Activated CD8-positive, alpha-beta memory T cell treated with anti-CD3 and anti-CD28 coated beads for 24 hours (primary cell): Measurements from ENCODE around the gene PTH1R.
A peak's percentile ranks its signal among the peaks of the same experiment; 100 is the strongest.

Experiments
- DNase-seq: peaks from one replicate; pipeline ENCODE4 v3.0.0-alpha.2; 2020

The PTH1R gene

DNA sequence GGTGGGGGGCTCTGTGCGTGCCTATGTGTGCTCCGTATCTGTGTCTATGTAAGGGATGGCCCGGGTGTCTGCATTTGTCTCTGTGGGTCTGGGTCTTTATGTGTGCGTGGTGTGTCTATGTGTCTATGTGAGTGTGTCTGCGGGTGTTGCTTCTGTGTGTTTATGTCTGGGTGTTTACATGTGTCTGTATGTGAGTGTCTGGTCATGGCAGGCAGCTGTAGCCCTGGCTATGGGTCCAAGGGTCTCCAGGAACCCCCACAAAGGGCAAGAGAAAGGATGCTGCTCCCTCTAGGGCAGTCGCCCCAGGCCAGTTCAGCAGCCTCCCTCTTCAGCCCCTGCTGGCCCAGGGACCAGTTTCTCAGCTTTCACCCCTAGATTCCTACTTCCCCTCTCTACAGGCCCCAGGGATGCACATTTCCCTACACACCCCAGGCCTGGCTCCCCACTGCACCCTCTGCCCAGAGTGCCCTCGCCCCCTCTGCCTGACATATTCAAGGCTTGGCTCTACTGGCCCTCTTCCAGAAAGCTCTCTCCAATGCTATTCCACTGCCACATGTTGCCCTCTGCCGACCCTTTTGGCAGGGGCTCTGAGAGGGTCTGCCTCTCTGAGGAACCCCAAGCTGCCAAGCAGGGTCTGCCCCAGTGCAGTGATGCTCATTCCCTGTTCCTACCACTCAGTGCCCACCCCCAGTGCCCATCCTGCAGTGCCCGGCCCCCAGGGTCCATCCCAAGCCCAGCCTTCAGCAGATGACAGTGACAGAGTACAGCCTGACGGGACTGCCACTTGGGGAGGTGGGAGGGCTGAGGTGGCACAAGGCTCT, 13.2 kb upstream of the PTH1R start:
- DNase-seq = no peak

DNA sequence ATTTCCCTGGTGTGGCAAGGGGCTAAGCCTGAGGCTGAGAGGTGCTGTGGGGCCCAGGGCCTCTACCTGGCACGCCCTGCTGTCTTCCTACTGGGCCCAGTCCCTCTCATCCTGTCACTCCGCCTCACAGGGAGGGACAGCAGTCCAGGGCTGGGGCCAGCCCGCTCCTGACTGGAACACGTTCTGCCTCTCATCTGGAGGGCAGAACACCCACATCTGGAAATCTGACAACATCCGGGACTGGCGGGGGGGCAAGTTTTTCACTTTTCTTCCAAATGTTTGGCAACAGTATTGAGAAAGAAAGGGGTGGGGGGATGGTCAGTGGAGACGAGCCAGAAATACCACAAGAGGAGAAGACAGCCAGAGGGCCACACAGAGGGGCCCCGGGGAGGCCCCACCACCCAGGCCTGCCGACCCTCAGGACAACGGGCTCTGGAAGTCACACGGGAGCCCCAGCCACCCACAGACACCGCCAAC, 12.5 kb upstream of the PTH1R start:
- no peak for DNase-seq

DNA sequence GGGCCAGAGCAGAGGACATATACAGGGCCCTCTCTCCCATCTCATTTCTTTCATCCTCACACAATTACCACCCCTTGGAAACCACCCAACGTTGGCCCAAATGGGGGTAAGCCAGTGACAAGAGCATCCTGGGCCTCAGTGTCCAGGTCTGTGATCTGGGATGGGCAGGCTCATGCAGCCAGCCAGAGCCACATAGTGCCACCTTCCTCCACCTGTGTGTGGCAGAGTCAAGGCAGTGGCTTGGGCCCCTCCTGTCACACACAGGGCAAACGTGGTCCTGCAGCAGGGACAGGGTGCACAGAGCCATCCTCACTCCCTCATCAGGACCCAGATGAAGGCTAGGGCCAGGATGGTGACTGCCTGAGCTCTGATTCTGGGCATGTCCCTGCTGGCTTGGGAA, 12.0 kb upstream of the PTH1R start:
- DNase-seq = no peak

DNA sequence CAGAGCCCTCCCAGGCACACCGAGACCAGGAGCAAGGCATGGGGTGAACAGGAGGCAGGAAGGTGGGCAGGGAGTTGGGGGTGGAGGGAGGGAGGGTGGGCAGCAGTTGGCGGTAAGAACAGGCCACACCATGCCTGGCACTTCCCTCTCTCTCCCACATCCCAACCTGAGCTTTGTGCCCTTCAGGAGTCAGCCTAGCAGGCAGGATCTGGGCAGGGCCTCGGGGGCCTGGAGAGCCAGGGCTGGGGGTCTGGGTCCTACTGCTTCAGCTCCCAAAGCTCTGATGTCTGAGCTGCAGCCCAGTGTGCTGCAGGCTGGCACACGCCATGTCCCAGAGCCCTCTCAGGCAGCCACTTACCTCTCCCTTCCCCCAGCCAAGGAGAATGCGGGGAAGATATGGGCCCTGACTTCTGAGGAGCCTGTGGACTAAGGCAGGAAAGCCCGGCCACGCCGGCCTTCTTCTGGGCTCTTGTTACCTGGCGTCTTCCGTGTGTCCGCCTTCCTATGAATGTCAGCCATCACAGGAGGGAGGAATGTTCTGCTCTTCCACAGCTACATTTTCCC, 11.4 kb upstream of the PTH1R start:
- DNase-seq = no peak

DNA sequence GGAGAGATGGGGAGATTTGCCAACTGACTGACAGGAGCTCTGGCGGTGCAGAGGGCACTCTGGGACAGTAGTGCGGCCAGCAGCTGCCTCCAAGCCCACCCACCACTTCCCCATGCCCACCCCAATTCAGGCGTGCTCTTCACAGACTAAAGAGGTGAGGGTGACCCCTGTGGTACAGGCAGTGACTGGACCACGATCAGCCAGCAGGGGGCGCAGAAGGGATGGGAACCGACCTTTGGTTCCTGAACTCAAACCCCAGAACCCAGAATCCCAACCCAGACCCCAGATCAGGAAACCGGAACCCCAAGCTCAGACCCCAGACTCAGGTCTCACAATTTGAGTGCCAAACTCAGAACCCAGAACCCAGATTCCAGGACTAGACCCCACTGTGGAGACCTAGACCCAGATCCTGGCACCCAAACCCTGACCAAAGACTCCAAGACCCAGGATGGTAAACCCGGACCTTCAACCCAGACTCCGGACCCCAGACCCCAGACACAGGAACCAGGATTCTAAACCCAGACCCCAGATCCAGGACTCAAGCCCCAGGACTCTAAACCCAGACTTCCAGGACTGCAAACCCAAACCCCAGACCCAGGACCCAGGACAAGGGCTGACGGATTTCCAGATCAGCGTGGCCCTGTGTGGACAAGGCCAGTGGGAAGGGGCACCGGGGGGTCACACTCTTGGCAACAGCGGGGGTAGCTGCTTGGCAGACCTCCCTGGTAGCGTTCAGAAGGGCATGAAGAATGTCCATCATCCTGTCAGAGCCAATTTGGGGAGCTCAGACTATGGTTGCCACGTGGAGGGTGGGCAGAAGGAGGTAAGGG, 10.6 kb upstream of the PTH1R start:
- peak; percentile 95 for DNase-seq

DNA sequence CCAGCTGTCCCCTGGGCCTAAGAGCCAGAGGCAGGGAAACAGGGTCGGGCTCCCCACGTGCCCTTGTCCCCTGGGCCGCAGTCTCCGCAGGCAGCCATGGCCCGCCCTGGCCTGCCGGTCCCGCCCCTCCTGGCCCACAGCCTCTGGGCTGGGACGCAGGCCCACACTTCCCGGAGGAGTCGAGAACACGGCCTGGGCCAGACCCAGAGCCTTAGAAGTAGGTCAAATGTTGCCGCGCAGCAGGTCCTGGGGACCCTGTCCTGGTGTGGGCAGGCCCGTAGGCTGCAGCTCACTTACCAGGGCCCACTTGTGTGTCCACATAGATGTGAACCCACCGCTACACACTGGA, 10.0 kb upstream of the PTH1R start:
- no peak for DNase-seq

DNA sequence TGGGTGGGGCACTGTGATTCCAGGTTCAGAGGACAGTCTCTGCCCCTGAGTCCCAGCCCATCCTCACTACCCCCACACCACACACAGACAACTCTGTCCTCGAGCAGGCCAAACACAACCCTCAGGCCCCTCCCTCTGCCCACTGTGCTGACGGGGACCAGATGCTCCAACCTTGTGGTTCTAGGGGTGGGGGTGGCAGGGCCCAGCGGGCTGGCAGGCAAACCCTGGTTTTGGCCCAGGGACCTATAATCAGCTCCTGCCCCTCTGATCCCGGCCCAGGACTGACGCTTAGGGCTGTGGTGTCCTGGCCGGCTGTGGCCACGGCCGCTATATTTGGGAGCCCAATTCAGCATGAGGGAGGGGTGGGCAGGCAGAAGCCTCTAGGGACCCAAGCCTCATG, 9.2 kb upstream of the PTH1R start:
- DNase-seq = no peak

DNA sequence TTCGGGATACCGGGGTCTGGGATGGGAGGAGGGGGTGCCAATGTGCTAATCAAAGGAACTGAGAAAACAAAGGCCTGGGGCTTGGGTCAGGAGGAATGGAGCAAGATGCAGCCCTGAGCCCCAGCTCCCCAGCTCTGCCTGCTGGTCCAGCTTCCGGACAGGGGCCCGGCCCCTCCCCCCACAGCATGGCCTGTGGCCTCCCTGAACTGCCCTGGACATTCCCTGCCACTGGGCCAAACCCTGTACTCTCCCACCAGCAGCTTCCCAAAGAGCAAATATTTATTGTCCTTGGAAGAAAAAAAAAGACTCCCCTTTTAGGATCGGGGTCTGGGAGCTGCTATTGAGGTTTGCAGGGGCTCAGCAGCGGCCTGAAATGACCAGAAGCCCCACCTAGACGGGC, 8.6 kb upstream of the PTH1R start:
- DNase-seq = no peak

DNA sequence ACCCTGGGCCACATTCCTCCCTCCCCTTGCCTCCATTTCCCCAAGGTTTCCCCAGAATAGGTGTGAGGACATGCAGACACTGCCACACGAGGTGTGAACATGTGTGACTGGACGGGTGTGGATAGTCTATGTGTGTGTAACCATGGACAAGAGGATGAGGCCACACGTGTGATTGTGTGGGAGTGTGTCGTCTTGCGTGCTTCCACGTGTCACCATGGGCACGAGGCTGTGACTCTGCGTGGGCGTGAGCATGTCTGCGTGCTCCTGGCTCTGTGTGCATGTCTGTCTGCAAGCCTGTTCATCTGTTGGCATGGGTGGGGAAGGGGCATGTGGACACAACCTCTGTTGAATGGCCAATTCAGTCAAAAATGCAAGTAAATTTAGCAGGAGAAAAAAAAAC, 8.1 kb upstream of the PTH1R start:
- DNase-seq = no peak

DNA sequence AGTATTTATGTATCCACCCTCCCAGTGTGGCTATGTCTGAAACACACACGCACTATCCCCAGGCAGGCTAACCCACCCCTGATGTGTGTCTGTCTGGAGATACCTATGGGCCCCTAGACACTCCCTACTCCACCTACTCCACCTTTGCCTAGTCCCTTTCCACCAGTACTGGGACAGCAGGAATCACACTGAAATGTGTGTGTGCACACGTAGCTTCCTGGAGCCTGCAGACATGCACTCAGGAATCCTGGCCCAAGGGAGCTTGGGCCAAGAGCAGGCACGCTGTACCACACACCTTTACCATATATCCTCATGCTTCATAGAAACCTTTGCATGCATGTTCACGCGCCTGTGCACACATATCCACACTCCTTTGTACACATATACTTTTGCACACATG, 6.9 kb upstream of the PTH1R start:
- no peak for DNase-seq

DNA sequence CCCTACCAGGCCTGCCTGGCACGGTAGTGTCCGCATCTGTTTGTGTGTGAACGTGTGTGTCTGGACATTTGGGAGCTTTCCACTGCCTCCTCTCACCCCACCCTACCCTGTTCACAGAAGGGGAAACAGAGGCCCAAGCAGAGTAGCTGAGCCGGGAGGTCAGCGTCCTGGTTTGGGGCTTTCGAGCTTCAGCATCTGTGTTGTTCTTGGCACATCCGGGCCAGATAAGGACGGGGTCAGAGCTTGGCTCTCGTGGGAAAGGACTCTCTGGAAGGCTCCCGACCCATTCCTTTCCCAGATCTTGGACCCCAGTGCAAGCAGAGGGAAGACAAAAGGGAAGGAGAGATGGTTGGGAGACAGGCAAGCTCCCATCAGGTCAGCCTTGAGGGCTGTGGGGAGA, 6.3 kb upstream of the PTH1R start:
- DNase-seq = no peak

DNA sequence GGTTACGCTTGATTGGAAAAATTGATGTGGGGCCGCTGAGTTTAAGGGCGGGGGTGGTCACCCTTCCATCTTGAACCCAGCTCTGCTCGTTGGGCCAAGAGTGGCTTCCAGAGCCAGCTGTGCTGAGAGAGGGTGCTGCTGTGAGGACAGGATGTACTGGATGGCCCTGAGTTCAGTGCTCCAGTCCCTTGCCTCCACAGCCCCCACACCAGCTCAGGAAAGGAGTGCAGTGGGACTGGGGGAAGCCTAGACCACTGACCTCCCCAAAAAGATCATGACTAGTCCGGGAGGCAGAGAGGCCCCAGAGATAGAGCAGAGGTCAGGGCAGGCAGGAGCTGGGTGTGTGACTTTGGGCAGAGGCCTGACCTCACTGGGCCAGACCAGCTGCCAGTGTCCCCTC, 4.0 kb upstream of the PTH1R start:
- no peak for DNase-seq

DNA sequence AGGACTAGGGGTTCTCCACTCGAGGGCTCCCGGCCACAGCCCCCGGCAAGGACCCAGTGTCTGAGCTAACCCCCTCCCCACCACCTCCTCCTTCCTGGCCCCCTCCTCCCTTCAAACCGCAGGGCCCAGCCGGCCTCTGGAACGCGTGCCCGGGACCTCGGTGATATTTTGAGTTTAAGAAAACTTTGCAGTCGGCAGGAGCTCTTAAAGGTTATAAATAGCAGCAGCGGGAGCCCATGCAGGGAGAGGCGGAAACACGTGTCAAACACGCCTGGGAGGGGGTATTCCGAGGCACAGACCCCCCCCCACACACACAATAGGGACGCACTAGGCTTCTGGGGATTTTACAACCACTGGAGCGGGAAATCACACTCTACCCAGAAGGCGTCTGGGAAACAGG, 3.1 kb upstream of the PTH1R start:
- no peak for DNase-seq

DNA sequence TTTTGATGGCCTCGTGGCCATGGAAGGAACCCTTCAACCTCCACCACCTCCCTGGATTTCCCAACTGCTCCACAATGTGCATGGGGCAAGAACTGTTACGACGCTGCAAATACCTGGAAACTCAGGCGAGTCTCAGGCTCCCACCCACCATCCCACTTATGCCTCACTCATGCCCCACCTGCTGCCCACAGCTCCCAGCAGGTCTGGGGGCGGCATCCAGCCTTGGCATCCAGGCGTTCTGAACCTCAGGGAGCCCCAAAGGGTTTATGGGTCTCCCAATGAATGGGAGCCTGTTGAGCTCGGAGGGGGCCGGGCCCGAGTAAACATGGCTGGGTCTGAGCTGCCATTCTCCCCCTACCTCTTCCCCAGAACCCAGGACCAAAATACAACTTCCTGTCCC, 2.0 kb upstream of the PTH1R start:
- no peak for DNase-seq

DNA sequence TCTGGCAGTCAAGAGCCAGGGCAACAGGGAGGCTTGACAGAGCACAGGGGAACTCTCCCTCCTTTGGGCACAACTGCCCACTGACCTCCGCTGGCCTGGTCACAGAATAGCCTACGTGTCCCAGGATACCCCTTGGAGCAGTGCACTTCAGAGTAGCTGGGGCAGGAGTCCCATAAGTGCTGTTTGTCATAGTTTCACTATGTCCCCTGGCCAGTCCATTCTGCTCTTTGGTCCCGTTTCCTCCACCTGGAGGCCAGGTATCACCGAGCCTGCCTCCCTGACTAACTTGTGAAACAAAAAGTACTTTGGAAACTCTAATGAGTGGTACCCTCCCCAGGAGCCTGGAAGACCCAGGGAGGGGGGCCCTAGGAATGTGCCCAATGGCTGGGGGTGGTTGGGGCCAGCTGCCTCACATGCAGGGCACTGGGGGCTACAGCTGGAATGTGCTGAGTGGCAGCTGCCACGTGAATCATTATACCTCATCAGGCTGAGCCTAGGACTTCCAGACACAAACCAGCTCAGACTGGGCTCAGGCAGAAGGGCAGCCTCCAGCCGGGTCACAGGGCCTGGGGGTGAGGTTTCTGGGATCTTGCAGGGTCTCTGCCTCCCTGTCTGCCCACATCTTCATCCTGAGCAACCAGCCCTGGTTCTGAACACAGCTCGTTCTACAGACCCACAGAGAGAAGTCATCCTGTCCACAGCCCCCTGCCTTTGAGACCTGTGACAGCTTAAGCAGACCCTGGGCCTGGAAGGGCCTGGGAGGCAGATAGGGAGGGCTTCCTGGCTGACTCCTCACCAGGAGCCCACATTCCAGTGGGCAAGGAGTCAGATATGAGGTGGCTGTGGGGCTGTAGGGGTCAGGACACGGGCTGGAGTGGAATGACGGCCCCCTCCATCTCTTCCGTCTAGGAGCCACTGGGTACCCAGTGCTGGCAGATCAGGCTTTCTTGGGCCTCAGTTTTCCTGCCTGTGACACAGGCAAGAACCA, 914 bp upstream of the PTH1R start:
- no peak for DNase-seq

DNA sequence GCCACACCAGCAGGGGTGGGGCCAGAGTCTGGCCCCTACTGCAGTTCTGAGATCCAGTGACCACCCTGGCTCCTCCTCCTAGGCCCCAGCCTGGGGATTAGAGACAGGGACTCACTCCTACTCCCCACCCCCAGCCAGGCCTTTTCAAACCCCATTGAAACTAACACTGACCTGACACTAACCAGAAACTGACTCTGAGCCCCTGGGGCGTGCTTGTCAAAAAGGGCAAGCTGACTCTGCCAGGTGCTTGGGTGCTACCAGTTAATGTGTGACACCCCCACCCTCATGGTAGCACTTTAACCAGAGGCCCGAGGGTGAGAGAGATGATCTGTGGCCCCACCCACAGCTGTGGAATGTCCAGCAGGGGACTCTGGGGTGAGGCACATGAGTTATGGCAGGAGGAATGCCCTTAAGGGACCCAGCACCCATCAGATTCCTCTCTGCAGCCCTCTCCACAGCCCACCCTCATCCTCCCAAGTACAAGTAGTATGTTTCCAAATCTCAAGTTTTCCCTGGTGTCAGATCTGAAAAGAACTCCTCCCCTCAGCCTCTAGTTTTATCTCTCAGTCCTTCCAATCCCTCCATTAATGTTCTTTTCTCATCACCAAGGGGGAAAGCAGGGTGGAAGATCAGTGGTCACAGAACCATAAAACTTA, 1.4 kb downstream of the PTH1R start:
- DNase-seq = no peak

DNA sequence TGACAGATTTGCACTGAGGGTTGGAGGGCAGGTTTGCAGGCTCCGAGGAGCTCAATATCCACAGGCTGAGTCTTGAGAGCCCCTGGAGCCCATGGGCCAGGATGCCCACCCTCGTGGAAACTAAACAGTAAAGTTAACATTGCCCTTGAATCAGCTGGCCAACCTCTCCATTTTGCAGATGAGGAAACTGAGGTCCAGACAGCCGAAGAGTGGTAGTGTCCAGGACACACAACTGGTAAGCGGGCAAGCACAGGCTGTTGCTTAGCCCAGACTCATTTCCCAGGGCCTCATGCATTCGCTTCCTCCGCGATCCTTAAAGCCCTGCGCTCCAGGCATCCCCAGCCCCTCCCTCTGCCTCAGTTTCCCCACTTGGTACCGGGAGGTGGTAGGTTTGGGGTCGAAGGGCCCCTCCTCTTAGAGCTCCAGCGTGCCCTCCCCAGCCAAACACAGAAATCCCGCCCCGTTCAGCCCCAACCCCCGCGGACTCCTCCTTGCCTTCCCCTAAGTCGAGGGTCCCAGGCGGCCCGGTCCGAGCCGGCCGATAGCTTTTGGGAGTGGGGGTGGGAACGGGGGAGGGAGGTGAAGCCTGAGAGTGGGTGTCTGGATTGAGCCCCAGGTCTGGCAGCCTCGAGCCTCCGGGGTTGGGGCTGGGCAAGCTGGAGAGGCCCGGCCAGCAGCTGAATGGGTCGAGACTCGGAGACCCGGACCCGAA, 3.5 kb downstream of the PTH1R start:
- no peak for DNase-seq

DNA sequence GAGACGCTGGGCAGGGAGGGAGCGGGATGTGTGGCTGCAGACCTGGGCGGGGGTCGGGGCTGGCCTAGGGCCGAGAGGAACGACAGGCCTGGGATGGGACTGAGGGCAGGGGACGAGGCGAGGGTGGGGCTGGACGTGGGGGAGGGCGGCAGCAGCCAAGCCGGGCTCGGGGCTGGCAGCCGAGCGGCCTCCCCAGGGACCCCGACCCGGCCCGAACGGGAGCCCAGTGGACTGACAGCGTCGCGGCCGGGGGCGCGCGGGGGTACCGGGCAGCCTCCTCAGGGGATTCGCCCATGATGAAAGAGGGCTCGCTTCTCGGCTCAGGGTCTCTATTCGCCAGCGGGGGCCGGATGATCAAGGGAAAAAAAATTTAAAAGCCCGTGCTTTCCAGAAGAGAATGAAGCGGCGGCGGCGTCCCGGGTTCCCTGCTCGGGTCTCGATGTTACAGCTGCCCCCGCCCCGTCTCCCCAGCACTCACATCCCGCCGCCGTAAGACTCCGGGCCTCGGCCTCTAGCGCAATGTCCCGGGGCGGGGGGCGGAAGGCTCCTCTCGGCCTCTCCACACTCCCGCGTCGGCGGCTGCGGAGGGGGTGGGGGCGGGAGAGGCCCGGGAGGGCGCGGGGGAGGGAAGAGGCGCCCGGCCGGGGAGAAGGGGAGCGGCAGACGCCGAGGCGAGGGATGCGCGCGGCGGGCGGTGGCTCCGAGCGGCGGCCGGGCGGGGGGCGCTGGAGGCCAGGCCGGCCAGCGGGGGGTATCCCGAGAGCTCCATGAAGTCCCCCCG, 4.3 kb downstream of the PTH1R start:
- DNase-seq = peak; percentile 65

DNA sequence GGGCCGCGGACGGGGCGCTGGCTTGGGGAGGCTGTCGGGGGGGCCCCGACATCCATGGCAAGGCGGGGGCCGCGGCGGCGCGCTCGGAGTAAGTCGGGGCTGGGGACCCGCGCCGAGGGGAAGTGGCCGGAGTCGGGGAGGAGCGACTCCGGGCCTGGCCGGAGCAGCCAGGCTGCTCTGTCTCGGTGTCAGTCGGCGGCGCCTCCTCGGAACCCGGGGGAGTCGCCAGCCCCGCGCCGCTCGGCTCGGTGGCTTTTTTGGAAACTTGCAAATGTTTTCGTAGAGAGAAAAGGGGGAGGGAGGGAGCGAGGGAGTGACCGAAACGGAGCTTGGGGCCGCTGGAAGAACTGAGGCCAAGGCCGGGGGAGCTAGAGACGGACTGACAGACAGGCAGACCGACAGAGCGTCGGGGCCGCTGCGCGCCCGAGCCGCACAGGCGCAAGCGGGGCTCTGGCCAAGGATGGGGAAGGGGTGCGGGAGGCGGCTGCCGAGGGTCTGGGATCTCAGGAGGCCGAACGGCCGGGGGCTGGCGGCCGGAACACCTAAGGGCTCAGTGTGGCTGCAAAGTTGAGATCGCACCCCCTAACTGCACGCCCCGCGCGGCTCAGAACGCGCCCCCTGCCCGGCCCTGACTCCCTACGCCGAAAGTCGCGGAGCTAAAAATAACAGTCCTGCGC, 5.0 kb downstream of the PTH1R start:
- DNase-seq = peak; percentile 65
